ENCODE data around the gene EXOC6. TPM values are rescaled to one million over a fixed set of nuclear protein-coding genes. Genes with fewer than 3 reads are reported as not detected.

EXOC6 gene
- total RNA-seq, 4 donors from 2014 or later, result 9.8 to 25.9 (median 10.9) TPM

DNA sequence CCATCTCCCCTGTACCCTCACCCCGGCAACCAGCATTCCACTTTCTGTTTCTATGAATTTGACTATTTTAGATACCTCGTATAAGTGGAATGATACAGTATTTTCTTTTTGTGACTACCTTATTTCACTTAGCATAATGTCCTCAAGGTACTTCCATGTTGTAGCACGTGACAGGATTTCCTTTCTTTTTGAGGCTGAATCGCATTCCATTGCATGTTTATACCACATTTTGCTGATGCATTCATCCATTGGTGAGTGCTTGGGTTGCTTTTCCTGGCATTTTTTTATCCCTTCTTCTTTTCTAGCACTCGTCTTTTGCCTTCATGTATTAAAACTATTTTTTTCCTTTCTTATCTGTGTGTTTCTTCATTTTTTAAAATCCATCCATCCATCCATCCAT is 22.3 kb upstream of the EXOC6 start:
- no peak for ATAC-seq (ENCODE audit: low FRiP score)
- TF ChIP-seq, protein P1, sequence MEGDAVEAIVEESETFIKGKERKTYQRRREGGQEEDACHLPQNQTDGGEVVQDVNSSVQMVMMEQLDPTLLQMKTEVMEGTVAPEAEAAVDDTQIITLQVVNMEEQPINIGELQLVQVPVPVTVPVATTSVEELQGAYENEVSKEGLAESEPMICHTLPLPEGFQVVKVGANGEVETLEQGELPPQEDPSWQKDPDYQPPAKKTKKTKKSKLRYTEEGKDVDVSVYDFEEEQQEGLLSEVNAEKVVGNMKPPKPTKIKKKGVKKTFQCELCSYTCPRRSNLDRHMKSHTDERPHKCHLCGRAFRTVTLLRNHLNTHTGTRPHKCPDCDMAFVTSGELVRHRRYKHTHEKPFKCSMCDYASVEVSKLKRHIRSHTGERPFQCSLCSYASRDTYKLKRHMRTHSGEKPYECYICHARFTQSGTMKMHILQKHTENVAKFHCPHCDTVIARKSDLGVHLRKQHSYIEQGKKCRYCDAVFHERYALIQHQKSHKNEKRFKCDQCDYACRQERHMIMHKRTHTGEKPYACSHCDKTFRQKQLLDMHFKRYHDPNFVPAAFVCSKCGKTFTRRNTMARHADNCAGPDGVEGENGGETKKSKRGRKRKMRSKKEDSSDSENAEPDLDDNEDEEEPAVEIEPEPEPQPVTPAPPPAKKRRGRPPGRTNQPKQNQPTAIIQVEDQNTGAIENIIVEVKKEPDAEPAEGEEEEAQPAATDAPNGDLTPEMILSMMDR (IDR thresholded peaks at IDR 0.05), result no peak
- DNase-seq (ENCODE audit: low spot score), result no peak

DNA sequence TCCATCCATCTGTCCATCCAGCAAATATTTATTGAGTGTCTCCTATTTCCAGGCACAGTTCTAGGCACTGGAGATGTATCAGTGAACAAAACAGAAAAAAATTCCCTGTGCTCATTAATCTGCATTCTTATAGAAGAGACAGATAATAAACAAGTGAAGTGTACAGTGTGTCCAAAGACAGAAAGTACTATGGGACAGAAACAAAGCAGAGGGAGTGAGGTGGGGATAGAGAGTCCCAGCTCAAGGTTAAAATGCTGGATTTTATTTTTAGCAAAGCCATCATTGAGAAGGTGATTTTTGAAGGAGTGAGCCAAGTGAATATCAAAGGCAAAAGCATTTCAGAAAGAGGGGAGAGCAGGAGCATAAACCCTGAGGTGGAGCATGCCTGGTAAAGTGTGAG is 21.8 kb upstream of the EXOC6 start:
- ATAC-seq (ENCODE audit: low FRiP score) (no peak), DNase-seq (ENCODE audit: low spot score) (no peak)
- TF ChIP-seq, protein P1 (IDR thresholded peaks at IDR 0.05), result no peak

DNA sequence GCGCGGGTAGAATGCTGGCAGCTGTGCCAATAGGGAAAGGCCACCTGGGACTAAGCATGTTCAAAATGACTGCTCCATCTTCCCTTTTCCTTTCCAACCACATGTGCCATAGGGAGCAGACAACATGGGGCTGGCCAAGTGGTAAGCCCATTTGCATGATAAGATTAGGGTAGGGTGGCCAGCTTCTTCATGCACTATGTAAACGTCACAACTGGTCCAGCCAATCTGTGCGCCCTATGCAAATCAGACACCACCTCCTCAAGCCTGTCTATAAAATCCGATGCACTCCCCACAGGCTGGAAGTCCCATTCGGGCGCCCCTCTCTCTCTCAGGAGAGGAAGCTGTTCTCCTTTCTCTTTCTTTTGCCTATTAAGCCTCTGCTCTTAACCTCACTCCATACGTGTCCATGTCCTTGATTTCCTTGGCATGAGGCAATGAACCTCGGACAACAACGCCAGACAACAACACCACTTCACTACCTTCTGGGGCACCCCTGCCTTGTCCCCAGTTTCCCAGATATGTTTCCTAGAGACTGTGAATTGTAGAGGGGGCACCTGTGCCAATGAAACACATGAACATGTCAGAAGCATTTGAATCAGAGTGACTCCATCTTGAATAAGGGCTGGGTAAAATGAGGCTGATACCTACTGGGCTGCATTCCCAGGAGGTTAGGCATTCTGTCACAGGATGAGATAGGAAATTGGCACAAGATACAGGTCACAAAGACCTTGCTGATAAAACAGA is 19.1 kb upstream of the EXOC6 start:
- ATAC-seq (ENCODE audit: low FRiP score) (no peak), DNase-seq (ENCODE audit: low spot score) (no peak)
- TF ChIP-seq, protein P1 (IDR thresholded peaks at IDR 0.05), result no peak

DNA sequence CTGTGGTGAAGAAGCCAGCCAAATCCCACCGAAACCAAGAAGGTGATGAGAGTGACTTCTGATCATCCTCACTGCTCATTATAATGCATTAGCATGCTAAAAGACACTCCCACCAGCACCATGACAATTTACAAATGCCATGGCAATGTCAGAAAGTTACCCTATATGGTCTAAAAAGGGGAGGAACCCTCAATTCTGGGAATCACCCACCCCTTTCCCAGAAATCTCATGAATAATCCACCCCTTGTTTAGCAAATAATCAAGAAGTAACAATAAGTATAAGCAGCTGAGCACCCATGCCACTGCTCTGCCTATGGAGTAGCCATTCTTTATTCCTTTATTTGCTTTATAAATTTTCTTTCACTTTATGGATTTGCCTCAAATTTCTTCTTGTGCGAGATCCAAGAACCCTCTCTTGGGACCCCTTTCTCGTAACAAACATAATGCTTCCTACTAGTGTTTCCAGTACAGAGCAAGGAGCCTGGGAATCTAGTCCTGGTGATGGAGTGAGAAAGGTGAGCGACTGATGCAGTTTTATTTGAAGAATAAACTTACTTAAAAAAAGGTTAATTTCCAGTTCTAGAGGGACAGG is 18.4 kb upstream of the EXOC6 start:
- ATAC-seq (ENCODE audit: low FRiP score), result no peak
- TF ChIP-seq, protein P1 (IDR thresholded peaks at IDR 0.05), result no peak
- DNase-seq (ENCODE audit: low spot score), result no peak

DNA sequence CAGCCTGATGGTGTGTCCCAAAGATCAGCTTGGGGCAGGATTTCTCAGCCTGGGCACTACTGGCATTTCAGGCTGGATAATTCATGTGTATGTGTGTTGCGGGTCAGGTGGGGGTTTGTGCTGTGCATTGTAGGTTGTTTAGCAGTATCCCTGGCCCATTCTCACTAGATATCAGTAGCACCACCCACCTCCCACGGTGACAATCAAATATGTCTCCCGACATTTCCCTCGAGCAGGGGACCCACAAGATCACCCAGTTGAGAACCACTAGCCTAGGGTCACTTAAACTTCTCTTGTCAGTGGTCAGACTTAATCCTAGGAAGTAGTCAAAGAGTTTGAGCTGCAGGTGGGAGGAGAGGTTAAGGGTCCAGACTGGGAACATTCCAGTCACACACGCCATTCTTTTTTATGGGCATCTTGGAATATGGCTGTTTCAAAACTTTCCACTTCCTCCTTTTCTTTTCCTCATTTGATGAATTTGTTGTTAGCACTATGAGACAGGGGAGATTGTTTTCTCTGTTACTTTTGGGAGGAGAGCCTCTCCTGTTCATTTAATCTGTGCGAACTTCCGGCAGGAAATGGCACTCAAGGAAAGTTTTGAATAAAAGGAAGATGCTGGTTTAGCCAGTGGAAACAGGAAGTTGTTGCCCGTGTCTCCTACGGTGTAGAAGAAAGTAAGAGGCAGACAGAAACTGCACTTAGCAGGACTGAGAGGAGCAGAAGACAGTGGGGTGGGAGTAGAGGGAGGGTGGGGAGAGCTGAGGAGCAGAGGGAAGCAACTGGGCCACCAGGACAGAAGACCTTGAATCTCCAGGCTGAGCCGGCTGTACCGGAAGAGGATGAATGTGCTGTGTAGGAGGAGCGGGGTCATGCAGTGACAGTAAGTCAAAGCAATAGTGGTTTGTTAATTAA is 17.6 kb upstream of the EXOC6 start:
- ATAC-seq (ENCODE audit: low FRiP score) (no peak), DNase-seq (ENCODE audit: low spot score) (no peak)
- TF ChIP-seq, protein P1 (IDR thresholded peaks at IDR 0.05), result no peak

DNA sequence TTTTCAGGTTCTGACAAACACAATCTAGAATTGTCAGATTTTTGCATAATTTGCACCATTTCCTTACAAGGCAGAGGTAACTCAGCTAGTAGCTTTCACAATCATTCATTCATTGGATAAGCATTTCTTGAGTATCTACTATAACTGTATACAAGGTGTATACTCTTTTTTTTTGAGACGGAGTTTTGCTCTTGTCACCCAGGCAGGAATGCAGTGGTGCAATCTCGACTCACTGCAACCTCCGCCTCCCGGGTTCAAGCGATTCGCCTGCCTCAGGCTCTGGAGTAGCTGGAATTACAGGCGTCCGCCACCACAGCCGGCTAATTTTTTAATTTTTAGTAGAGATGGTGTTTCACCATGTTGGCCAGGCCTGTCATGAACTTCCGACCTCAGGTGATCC is 16.2 kb upstream of the EXOC6 start:
- TF ChIP-seq, protein P1 (IDR thresholded peaks at IDR 0.05), result no peak
- ATAC-seq (ENCODE audit: low FRiP score) (no peak), DNase-seq (ENCODE audit: low spot score) (no peak)

Measured in omental fat pad (tissue), 4 donors.